ENCODE results near the gene NOVA2.

The NOVA2 gene

GRCh38 chr19:45913874-45914830 is 59.5 kb downstream of the NOVA2 start, which contains the start of gene NANOS2:
Gene NANOS2 (minus strand): TSS chr19:45914778. CDS start chr19:45914693, 85 bp downstream.
- ATAC-seq, result peak; percentile 54; the same call in 2 of the 3 replicates
- no peak for TF ChIP-seq SNAI2 (CRISPR knock-in tag; IDR thresholded peaks at IDR 0.05)
- TF ChIP-seq, protein P1, sequence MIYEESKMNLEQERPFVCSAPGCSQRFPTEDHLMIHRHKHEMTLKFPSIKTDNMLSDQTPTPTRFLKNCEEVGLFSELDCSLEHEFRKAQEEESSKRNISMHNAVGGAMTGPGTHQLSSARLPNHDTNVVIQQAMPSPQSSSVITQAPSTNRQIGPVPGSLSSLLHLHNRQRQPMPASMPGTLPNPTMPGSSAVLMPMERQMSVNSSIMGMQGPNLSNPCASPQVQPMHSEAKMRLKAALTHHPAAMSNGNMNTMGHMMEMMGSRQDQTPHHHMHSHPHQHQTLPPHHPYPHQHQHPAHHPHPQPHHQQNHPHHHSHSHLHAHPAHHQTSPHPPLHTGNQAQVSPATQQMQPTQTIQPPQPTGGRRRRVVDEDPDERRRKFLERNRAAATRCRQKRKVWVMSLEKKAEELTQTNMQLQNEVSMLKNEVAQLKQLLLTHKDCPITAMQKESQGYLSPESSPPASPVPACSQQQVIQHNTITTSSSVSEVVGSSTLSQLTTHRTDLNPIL (CRISPR knock-in tag; IDR thresholded peaks at IDR 0.05; ENCODE audit: low read depth), result no peak
- TF ChIP-seq, protein P2, sequence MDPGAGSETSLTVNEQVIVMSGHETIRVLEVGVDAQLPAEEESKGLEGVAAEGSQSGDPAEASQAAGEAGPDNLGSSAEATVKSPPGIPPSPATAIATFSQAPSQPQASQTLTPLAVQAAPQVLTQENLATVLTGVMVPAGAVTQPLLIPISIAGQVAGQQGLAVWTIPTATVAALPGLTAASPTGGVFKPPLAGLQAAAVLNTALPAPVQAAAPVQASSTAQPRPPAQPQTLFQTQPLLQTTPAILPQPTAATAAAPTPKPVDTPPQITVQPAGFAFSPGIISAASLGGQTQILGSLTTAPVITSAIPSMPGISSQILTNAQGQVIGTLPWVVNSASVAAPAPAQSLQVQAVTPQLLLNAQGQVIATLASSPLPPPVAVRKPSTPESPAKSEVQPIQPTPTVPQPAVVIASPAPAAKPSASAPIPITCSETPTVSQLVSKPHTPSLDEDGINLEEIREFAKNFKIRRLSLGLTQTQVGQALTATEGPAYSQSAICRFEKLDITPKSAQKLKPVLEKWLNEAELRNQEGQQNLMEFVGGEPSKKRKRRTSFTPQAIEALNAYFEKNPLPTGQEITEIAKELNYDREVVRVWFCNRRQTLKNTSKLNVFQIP (CRISPR knock-in tag; IDR thresholded peaks at IDR 0.05; ENCODE audit: borderline replicate concordance, low read depth), result no peak
- TF ChIP-seq ZC3H10 (CRISPR knock-in tag; IDR thresholded peaks at IDR 0.05), result no peak
- TF ChIP-seq ZNF70 (CRISPR knock-in tag; IDR thresholded peaks at IDR 0.05), result no peak
- no peak for TF ChIP-seq RARB (CRISPR knock-in tag; IDR thresholded peaks at IDR 0.05)
- TF ChIP-seq ARNTL (CRISPR knock-in tag; IDR thresholded peaks at IDR 0.05; ENCODE audit: borderline replicate concordance, low read depth), result no peak
- TF ChIP-seq ZNF8 (CRISPR knock-in tag; IDR thresholded peaks at IDR 0.05), result no peak
- no peak for TF ChIP-seq ZFP3 (CRISPR knock-in tag; IDR thresholded peaks at IDR 0.05)
- TF ChIP-seq, protein P3, sequence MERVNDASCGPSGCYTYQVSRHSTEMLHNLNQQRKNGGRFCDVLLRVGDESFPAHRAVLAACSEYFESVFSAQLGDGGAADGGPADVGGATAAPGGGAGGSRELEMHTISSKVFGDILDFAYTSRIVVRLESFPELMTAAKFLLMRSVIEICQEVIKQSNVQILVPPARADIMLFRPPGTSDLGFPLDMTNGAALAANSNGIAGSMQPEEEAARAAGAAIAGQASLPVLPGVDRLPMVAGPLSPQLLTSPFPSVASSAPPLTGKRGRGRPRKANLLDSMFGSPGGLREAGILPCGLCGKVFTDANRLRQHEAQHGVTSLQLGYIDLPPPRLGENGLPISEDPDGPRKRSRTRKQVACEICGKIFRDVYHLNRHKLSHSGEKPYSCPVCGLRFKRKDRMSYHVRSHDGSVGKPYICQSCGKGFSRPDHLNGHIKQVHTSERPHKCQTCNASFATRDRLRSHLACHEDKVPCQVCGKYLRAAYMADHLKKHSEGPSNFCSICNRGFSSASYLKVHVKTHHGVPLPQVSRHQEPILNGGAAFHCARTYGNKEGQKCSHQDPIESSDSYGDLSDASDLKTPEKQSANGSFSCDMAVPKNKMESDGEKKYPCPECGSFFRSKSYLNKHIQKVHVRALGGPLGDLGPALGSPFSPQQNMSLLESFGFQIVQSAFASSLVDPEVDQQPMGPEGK (CRISPR knock-in tag; IDR thresholded peaks at IDR 0.05; ENCODE audit: borderline replicate concordance), result no peak
- TF ChIP-seq BACH2 (CRISPR knock-in tag; IDR thresholded peaks at IDR 0.05; ENCODE audit: borderline replicate concordance), result no peak
- TF ChIP-seq, protein P4, sequence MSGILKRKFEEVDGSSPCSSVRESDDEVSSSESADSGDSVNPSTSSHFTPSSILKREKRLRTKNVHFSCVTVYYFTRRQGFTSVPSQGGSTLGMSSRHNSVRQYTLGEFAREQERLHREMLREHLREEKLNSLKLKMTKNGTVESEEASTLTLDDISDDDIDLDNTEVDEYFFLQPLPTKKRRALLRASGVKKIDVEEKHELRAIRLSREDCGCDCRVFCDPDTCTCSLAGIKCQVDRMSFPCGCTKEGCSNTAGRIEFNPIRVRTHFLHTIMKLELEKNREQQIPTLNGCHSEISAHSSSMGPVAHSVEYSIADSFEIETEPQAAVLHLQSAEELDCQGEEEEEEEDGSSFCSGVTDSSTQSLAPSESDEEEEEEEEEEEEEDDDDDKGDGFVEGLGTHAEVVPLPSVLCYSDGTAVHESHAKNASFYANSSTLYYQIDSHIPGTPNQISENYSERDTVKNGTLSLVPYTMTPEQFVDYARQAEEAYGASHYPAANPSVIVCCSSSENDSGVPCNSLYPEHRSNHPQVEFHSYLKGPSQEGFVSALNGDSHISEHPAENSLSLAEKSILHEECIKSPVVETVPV (CRISPR knock-in tag; IDR thresholded peaks at IDR 0.05), result no peak
- no peak for TF ChIP-seq ESRRG (CRISPR knock-in tag; IDR thresholded peaks at IDR 0.05)
- TF ChIP-seq GLIS3 (CRISPR knock-in tag; IDR thresholded peaks at IDR 0.05), result no peak
- TF ChIP-seq TCF4 (CRISPR knock-in tag; IDR thresholded peaks at IDR 0.05; ENCODE audit: borderline replicate concordance), result no peak
- TF ChIP-seq PPARA (CRISPR knock-in tag; IDR thresholded peaks at IDR 0.05; ENCODE audit: borderline replicate concordance), result no peak
- TF ChIP-seq, protein P5, sequence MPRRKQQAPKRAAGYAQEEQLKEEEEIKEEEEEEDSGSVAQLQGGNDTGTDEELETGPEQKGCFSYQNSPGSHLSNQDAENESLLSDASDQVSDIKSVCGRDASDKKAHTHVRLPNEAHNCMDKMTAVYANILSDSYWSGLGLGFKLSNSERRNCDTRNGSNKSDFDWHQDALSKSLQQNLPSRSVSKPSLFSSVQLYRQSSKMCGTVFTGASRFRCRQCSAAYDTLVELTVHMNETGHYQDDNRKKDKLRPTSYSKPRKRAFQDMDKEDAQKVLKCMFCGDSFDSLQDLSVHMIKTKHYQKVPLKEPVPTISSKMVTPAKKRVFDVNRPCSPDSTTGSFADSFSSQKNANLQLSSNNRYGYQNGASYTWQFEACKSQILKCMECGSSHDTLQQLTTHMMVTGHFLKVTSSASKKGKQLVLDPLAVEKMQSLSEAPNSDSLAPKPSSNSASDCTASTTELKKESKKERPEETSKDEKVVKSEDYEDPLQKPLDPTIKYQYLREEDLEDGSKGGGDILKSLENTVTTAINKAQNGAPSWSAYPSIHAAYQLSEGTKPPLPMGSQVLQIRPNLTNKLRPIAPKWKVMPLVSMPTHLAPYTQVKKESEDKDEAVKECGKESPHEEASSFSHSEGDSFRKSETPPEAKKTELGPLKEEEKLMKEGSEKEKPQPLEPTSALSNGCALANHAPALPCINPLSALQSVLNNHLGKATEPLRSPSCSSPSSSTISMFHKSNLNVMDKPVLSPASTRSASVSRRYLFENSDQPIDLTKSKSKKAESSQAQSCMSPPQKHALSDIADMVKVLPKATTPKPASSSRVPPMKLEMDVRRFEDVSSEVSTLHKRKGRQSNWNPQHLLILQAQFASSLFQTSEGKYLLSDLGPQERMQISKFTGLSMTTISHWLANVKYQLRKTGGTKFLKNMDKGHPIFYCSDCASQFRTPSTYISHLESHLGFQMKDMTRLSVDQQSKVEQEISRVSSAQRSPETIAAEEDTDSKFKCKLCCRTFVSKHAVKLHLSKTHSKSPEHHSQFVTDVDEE (CRISPR knock-in tag; IDR thresholded peaks at IDR 0.05), result no peak
- no peak for TF ChIP-seq ZFP30 (CRISPR knock-in tag; IDR thresholded peaks at IDR 0.05)

- no peak; the same call in 2 of the 3 replicates for ATAC-seq
- TF ChIP-seq GLIS3 (CRISPR knock-in tag; IDR thresholded peaks at IDR 0.05), result no peak
- no peak for TF ChIP-seq OSR1 (CRISPR knock-in tag; IDR thresholded peaks at IDR 0.05)
- no peak for TF ChIP-seq ZNF70 (CRISPR knock-in tag; IDR thresholded peaks at IDR 0.05)
- TF ChIP-seq ESRRG (CRISPR knock-in tag; IDR thresholded peaks at IDR 0.05), result no peak
- no peak for TF ChIP-seq BACH2 (CRISPR knock-in tag; IDR thresholded peaks at IDR 0.05; ENCODE audit: borderline replicate concordance)
- TF ChIP-seq TOX (CRISPR knock-in tag; IDR thresholded peaks at IDR 0.05; ENCODE audit: borderline replicate concordance), result no peak
- TF ChIP-seq, protein P5 (CRISPR knock-in tag; IDR thresholded peaks at IDR 0.05), result no peak
- no peak for TF ChIP-seq ZFP3 (CRISPR knock-in tag; IDR thresholded peaks at IDR 0.05)
- TF ChIP-seq, protein P1 (CRISPR knock-in tag; IDR thresholded peaks at IDR 0.05; ENCODE audit: low read depth), result no peak
- TF ChIP-seq, protein P2 (CRISPR knock-in tag; IDR thresholded peaks at IDR 0.05; ENCODE audit: borderline replicate concordance, low read depth), result no peak
Observed at GRCh38 chr19:45911291-45911690, 62.4 kb downstream of the NOVA2 start.

All from SK-N-SH treated with all-trans-retinoic acid at 6 μM for 48 hours (cell line).